Dedifferentiated amniotic fluid mesenchymal stem cell (primary cell): ENCODE measurements around the gene OR6B1.
"Not testable (repeated sequence)": the region's sequence is repeated elsewhere in the genome, so short reads cannot be mapped to it uniquely, and the experiment has no call there.

Source experiments
- DNase-seq: peaks from one replicate; pipeline ENCODE4 v3.0.0-alpha.2; 2016; ENCODE audit errors: extremely low spot score

The OR6B1 gene

DNA sequence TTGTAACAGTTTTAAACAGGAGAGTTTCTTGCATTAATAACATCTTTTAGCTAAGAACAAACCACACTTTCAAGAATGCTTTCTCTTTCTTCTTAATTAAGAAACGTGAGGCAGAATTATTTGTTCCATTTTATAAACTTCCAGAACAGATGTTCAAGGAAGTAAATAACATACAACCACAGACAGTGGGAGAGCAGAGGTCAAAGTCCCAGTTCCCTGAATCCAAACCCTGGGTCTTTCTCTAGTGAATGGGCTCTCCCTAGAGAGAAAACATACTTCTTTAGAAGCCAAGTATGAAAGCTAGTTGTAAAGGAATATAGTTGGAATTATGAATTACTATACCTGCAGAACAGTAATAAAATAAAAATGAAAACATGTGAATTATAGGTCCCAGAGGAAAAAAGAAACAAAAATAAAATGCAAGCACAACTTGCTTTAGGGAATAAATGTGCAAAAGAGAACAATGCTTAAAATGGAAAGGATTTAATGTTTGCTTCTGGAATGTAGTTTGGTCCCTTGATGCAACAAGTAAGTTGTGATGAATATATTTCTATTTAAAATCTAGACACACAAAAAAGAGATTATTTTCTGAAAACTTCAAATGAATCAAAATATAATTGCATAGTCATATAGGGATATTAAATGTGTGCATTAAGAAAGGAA lies 6.0 kb downstream of the OR6B1 start:
- no peak for DNase-seq

DNA sequence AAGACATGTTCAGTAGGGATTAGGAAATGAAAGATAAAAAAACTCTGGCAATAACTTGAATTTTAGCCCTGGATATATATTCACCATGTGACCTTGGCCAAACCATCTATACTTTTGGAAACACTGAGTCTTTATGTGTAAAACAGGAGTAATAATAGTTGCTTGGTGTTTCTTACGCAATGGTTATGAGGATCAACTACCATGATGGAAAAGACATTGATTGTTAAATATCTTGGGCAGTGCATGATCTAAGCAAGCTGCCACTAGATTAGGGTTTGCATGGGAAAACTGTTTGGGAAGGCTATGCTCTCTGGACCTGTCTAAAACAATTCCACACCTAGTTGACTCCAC lies 6.5 kb downstream of the OR6B1 start:
- no peak for DNase-seq

DNA sequence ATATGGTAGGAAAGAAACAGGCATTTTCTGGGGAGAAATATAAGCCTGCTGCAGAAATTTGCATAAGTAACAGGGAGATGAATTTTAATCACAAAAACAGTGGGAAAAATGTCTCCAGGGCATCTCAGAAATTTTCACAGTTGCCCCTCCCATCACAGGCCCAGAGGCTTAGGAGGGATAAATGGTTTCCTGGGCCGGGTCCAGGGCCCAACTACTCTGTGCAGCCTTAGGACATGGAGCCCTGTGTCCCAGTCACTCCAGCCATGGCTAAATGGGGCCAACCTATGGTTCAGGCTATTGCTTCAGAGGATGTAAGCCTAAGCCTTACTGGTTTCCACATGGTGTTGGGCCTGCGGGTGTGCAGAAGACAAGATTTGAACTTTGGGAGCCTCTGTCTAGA lies 9.2 kb downstream of the OR6B1 start:
- no peak for DNase-seq

DNA sequence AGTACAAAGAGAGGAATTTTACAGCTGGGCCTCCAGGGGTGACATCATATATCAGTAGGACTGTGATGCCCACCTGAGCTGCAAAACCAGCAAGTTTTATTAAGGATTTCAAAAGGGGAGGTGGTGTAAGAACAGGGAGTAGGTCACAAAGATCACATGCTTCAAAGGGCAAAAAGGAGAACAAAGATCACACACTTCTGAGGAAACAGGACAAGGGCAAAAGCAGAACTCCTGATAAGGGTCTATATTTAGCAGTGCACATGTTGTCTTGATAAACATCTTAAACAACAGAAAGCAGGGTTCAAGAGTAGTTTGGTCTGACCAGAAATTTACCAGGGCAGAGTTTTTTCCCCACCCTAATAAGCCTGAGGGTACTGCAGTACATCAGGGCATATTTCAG lies 9.9 kb downstream of the OR6B1 start:
- not testable (repeated sequence) for DNase-seq

DNA sequence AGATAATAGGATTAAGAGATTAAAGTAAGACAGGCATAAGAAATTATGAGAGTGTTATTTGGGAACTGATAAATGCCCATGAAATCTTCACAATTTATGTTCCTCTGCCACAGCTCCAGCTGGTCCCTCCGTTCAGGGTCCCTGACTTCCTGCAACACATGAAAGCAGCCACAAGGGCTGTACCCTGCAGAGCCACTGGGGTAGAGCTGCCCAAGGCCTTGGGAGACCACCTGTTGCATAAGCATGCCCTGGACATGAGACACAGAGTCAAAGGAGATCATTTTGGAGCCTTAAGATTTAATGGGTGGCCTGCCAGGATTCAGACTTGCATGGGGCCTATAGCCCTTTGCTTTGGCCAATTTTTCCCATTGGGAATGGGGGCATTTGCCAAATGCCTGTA lies 10.7 kb downstream of the OR6B1 start:
- DNase-seq = not testable (repeated sequence)

DNA sequence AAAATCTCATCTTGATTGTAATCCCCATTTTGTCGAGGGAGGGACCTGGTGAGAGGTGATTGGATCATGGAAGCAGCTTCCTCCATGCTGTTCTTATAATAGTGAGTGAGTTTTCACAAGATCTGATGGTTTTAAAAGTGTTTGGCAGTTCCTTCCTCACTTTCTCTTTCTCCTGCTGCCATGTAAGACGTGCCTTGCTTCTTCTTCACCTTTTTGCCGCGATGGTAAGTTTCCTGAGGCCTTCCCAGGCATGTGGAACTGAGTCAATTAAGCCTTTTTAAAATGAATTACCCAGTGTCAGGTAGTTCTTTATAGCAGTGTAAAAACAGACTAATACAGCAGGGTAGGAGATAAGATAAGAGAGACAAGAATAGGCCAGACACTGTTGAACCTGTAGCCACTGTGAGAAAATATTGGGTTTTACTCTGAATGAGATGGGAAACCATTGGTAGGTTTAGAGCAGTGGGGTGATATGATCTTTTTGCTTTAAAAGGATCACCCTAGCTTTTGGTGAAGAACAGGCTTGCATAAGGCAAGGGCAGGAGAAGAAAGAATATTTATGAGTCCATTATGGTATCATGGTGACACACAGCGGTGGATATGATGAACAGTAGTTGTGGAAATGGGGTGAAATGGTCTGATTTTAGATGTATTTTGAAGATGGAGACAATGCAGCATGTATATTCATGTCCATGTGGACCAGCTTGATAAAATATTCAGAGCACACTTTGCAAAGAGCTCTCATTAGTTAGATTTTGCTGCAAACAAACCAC lies 11.5 kb downstream of the OR6B1 start:
- no peak for DNase-seq

DNA sequence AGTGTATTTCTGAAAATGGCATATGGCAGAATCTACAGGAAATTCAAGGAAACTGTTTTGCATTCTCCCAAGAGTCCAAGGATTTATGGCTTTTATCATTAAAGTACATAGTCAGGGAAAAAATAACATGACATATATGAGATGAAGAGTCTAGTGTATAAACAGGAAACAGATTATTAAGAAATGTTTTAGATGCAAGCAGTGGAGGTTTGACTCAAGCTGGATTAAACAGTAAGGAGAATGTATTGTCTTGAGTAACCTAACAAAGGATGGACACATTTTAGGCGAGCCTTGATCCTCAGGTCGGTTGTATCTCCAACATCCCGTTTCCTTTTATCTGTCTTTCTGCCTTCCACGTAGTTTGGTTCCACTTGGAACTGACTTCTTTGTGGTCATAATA lies 17.9 kb downstream of the OR6B1 start:
- no peak for DNase-seq

DNA sequence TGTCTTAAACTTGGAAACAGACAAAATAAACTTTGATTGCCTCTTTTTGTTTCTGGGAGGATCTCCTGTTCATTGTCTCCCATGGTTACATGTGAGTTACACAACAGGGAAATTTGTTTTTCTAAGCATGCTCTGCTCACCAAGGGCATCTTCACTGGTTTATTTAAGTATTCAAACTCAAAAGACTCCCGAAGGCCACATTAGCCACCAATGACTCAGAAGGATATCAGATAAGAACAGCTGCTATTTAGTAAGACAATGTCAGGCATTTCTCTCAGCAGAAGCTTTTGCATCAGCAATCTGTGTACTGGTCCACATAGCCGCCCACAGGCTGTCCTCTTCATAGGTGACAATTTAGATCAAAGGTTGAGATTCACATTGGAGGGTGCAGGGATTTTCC lies 19.3 kb downstream of the OR6B1 start:
- DNase-seq = peak; percentile 89

DNA sequence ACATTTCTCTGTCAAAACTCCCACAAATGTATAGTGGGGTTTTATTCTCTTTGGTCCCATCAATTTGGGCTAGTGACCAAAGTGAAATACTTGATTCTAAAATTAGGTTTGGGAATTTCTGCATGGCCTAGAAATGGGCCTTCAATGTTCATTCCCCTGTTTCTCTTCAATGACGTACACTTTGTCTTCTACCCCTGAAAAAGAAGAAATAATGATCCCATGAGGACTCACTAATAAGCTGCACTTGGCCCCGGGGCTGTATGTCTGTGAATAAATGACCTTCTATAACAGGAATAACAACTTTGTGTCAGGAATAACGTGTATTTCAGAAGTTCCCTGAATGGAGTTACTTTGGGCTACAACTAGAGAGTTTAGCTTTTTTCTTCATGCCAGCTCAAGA lies 20.2 kb downstream of the OR6B1 start:
- DNase-seq = no peak

DNA sequence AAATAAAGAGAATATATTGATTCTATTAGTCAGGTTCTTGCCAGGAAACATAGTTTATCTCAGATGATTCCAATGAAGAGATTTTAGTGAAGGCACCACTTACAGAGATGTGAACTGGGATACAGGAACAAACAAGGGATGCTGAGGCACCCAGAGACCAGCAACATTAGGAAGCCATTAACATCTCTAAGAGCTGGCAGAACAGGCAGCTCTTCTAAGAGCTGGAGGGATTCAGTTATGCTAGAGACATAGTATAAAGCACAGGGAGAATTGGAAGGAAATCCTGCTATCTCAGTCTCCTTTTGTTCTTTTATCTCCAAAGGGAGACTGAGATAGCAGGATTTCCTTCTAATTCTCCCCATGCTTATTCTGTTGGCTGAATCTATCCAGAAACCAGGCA lies 22.0 kb downstream of the OR6B1 start:
- DNase-seq = no peak

DNA sequence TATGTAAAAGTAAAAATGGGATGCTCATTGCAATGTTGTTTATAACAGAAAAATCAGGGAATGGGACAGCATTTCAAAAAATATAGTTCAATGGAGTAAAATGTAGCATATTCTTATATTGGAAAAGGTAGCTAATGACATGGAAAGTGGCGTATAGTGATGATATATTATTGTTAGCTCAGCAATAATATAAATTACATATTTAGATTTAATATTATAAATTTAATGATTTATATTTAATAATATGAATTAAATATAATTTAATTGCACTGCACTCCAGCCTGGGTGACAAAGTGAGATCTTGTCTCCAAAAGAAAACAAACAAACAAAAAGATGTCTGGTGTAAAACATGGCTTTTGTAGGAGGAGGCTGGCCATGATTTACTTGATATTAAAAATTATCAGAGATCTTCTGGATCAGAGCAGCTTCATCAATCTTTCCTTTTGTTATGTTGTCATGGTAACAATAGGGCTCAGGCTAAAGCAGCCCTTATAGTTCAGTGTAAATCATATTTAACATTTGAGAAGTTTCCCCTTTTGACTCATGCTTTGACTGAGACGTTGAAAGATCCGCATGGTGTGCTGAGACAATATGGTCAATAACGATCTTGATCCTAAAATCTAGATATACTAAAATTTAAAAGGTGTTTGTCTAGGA lies 23.2 kb downstream of the OR6B1 start:
- no peak for DNase-seq

DNA sequence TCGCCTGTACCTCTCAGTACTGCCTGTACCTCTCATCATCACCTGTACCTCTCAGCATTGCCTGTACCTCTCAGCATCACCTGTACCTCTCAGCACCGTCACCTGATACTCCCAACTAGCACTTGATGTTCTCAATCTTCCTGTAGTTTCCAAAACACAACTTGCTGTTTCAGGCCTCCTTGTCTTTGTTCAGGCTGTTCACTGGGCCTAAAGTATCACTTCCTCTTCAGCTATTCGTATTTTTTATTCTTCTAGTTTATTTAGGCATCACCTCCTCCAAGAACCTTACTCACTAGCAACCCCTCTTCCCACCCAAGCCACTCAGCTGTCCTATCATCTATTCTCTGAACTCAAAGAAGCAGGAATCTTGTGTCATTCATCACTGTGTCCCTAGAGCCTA lies 24.1 kb downstream of the OR6B1 start:
- no peak for DNase-seq

DNA sequence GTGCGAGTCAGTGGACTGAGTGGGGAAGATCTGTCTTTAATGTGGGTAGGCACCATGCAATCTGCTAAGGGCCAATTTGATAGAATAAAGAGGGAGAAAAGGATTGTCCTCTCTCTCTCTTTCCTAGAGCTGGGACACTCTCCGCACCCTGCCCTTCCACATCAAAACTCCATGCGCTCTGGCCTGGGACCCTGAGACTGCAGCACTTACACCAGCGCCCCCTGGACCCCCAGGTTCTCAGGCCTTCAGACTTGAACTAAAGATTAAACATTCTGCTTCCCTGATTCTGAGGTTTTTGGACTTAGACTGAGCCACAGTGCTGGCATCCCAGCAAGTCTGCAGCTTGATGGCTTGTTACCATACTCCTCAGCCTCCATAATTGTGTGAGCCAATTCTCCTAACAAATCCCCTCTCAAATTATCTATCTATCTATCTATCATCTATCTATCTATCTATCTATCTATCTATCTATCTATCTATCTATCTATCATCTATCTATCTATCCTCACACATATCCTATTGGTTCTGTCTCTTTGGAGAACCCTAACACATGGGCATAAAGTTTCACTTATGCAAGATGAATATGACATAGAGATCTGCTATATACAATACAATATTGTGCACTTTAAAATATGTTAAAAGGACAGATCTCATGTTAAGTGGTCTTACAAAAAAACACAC lies 26.2 kb downstream of the OR6B1 start:
- DNase-seq = no peak

DNA sequence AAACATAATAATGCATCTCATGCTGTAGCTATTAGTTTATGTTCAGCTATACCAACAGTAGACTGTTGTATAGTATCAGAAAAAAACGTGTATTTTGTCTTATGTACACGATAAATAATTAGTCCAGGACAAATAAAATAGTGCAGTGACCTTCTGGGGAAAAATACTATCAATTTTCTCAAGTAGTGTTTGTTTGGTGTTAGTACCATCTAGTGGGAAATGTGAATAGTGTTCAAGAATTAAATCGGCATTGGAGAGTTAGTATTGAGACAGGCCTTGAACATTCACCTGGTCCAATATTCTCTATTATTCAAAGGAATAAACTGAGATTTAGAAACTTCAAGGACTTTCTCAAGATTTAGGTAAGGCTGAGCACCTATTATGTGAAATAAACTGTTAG lies 26.9 kb downstream of the OR6B1 start:
- DNase-seq = peak; percentile 75

DNA sequence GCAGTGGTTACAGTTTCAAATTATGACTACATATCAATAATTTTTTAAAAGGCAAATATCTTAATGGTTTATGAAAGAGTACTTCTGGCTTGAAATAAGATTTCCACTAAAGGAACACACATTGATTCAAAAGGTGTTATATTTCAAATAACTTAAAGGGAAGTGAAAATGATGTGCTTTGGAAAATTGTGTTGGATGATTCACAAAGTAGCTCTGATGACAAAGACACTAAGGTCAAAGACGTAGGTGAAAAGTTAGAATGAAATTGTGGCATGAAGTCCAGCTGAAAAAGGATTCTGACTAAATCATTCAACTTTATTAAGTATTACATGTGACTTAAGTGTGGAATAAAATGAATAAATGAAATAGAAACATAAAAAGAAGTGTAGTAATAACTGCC lies 27.9 kb downstream of the OR6B1 start:
- DNase-seq = no peak

DNA sequence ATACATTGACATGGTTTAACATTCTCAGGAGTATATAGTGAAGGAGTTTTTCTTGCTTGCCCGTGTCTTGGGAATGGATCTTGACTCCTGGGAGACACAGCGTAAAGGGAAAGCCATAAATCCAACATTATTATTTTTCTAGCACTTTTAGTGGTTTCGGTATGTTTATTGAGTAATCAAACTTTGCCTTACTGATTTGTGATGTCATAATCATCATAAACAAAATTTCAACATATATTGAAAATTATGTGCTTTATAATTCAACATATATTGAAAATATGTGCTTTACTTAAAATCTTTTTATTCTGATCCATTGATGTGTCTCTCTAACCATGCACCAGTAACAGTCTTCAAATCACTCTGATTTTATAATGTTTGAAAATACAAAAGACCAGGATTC lies 28.4 kb downstream of the OR6B1 start:
- no peak for DNase-seq

DNA sequence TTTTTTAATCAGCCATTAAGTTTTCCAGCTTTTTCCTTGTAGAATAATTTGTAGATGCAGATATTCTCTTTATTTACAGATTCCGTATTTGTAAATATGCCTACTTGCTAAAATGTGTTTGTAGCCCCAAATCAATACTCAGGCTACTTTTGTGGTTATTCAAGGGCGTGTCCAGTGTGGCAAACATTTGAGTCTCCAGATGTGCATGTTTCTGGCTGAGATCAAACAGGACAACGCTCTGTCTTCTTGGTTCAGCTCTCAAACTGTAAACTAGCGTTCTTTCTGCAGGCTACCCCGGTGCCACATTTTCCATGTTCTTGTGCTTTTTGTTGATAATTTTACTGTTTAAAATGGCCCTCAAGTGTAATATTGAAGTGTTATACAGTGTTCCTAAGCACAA lies 32.4 kb downstream of the OR6B1 start:
- no peak for DNase-seq

DNA sequence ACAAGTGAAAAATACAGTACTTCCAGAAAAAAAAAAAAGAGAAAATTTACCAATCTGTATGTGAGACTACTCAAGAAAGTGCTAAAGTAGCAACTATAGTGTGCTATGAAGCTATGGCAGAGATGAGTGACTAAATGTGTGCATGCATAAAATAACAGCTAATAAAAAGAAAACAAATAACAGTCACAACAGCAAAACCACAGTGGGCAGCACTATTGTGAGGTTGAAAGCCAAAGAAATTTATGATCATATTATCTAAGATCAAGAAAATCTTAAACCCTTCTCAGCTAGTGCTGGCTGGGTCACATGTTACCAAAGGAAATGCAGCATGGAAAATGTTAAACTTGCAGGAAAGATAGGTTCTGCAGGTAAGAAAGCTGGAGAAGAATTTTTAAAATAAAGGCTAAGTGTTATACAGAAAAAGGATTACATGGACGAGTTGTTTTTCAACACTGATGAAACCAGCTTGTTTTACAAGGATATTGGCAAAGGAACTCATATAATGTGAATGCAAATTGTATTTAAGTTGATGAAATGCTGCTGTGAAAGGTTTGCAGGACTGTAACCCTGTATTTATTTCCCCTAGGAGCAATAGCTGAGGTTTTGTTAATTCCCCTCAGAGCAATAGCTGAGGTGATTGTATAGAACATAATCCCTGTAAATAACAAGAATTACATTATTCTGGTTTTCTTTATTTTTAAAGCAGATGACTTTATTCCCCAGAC lies 33.0 kb downstream of the OR6B1 start:
- no peak for DNase-seq

DNA sequence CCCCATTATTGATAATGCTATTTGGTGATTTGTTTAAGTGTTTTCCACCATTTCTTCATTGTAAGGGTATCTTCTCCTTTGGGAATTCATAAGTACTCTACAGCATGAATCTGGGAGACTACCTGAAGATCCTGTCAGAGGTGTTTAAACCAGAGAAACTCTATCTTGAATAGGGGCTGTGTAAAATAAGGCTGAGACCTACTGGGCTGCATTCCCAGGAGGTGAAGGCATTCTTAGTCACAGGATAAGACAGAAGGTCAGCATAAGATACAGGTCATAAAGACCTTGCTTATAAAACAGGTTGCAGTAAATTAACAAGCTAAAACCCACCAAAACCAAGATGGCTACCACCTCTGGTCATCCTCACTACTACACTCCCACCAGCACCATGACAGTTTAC lies 35.3 kb downstream of the OR6B1 start:
- DNase-seq = no peak

DNA sequence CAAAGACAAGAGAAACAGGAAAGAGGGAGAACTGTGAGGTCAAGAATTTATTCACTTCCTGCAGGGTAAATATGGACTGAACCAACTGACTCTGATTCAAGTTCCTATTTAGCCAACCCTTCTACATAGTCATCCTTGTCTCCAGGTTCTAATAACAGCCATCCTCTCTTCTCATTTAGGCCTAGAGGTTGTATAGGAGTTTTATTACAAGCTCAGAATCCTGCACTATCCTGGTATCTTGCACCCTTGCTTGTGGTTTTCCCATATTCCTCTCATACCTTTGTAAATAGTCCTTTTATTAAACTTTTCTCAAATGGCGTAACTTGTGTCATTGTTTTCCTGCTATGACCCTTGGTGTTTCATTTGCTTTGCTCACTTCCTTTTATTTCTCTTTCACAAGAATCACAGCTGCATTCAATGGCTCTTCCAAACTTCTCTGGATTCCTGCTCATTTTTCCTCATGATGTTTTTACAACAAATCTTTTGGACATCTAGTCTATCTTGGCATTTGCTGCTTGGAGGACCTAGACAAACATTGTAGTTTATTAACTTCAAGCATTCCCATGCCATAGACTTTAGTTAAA lies 36.3 kb downstream of the OR6B1 start:
- DNase-seq = no peak

DNA sequence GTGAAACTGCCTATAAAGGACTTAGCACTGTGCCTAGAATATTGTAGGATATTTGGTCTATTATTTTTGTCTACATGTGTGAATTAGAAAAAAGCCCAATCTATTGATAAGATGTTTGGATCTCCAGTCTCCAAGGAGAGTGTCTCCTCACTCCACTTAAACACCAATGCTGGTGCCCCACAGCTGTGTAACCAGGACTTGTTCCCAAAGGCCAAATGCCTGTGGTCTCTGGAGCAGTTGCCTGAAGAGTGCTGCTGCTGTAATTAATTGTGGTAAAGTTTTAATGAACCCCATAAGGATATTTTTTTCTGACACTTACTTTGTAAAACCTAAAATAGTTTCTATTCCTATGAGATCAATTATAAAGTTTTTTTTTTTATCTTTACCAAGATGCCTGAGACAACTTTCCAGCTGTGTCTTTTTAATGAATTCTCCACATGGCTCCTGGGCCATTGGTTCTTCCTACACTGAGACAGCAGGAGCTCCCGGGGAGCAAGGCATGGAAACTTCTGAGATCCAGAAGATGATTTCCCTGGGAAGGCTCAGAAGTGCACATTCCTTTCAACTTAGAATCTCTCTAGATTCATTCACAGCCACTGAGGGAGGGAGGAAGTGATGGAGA lies 37.4 kb downstream of the OR6B1 start:
- no peak for DNase-seq
